ENCODE results near the gene OR56A5. TPM values are rescaled to one million over a fixed set of nuclear protein-coding genes. Genes with fewer than 3 reads are reported as not detected.

Gene OR56A5, protein sequence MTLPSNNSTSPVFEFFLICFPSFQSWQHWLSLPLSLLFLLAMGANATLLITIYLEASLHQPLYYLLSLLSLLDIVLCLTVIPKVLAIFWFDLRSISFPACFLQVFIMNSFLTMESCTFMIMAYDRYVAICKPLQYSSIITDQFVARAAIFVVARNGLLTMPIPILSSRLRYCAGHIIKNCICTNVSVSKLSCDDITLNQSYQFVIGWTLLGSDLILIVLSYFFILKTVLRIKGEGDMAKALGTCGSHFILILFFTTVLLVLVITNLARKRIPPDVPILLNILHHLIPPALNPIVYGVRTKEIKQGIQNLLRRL
- polyA plus RNA-seq (2013, experiment 1 of 2): not detected
- not detected for polyA plus RNA-seq (2013, experiment 2 of 2)

DNA sequence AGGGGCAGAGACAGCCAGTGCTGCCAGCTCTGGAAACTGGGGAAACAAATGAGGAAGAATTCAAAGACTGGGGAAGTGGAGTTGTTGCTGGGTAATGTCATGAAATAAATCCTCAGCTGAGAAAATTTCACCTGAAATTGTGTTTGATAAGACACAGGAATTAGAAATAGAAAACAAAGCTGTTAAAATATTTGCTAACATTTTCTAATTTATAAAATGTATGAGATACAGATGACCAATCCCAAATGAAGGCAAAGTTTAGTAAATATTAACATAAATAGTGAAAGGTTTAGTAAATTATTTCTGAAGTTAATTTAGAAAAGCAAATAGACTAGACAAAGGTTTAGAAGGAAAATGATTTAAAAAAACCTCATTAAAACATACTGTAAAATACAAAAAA lies at the start of gene OR56A5:
Gene OR56A5, minus strand, starts transcription at position 101 of the 400 bp plus-strand sequence. Its CDS starts 0 bp downstream, at position 101.
- Histone ChIP-seq H3K9ac (ENCODE audit: low read depth, low read length) (no peak within 1 kb of the TSS), H3K27ac (ENCODE audit: low read depth, low read length) (no peak within 1 kb of the TSS), H3K4me3 (ENCODE audit: low read length) (no peak within 1 kb of the TSS), H3K4me1 (ENCODE audit: insufficient read depth, low read length) (no peaks in the 10 kb centered on the region), H3K27me3 (ENCODE audit: insufficient read depth, low read length) (no peaks in the 10 kb centered on the region), H3K9me3 (ENCODE audit: insufficient read depth, low read depth, low read length) (peaks cover 10% of the 10 kb centered on the region), H3K36me3 (ENCODE audit: insufficient read depth, low read length) (no peaks in the 10 kb centered on the region)

DNA sequence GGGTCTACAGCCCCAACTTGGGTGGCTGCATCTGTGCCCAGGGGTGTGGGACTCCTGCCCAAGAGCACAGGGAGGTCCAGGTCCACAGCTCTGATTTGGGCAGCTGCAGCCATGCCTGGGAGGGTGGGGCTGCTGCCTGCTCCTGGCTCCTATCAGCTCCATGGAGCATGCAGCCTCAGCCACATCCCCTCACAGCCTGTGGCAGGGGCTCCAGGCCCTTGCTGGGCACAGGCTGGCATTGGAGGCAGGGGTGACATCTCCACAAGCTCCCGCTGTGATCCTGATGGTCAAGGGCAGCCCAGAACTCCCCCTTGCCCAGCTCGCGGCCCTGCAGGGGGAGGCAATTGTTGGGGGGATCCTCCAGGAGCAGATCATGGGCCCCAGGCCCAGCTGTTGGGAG lies 44.7 kb upstream of the OR56A5 start:
- no peak overlapping the region for H3K27ac ChIP-seq (ENCODE audit: low read depth, low read length)
- no peaks in the 10 kb centered on the region for H3K27me3 ChIP-seq (ENCODE audit: insufficient read depth, low read length)
- WGBS: 93% methylated on average over 3 of the region's 3 CpGs

DNA sequence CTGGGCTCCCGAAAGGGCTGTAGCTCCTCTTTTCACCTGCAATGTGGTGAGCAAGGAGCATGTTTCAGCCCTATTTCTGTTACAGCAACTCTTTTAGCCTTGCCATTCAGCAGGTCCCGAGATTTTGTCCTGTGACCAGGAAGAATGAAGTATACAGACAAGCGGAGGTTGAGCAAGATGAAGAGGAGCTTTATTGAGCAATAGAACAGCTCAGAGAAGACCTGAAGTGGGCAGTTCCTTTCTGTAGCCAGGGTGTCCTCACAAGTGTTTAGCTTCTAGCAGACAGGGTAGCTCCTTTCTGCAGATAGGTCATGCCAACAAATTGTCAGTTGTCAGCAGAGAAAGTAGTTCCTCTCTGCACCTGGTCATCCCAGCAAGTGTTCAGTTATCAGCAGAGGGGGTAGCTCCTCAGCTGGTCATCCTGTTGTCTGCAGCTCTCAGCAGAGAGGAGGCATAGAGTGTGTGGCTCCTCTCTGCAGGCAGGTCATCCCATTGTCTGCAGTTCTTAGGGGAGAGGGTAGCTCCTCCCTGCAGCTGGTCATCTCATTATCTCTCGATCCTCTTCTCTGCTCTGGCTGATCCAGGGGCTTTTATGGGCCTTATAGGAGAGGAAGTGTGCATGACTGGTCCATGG lies 43.9 kb upstream of the OR56A5 start:
- H3K36me3 ChIP-seq (ENCODE audit: insufficient read depth, low read length): no peaks in the 10 kb centered on the region
- H3K9ac ChIP-seq (ENCODE audit: low read depth, low read length): no peak overlapping the region
- H3K4me3 ChIP-seq (ENCODE audit: low read length): no peak overlapping the region
- no peaks in the 10 kb centered on the region for H3K27me3 ChIP-seq (ENCODE audit: insufficient read depth, low read length)
- H3K27ac ChIP-seq (ENCODE audit: low read depth, low read length): no peak overlapping the region
- no peaks in the 10 kb centered on the region for H3K9me3 ChIP-seq (ENCODE audit: insufficient read depth, low read depth, low read length)
- WGBS: 93% methylated on average over 4 of the region's 4 CpGs
- H3K4me1 ChIP-seq (ENCODE audit: insufficient read depth, low read length): no peaks in the 10 kb centered on the region

More for the DNA sequence above, 44.7 kb upstream of the OR56A5 start:
- Histone ChIP-seq H3K36me3 (ENCODE audit: insufficient read depth, low read length) (no peaks in the 10 kb centered on the region), H3K9me3 (ENCODE audit: insufficient read depth, low read depth, low read length) (no peaks in the 10 kb centered on the region), H3K4me3 (ENCODE audit: low read length) (no peak overlapping the region), H3K9ac (ENCODE audit: low read depth, low read length) (no peak overlapping the region), H3K4me1 (ENCODE audit: insufficient read depth, low read length) (no peaks in the 10 kb centered on the region)

DNA sequence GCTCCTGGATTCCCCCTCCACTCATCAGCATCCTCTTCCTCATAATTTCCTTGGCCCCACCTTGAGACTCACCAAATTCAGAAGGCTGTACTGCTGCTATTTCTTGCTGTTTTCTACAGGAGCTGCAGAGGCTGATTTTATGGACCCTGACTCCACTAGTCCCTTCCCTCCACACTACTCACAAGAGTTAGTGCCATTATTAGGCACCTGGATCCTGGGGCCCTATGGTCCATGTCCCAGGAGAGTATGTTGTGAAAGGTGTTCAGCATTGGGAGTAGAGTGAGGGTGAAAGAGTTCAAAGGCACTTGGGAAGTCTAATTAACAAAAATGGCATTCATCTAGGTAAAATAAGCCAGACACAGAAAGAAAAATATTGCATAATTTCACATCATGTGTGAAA lies 38.6 kb upstream of the OR56A5 start, which contains the start of gene OR56A4:
Gene OR56A4, minus strand, starts transcription at position 101 of the 400 bp plus-strand sequence. CDS start 3,954 bp downstream, outside the sequence.
- Histone ChIP-seq H3K4me3 (ENCODE audit: low read length) (no peak within 1 kb of the TSS), H3K4me1 (ENCODE audit: insufficient read depth, low read length) (no peaks in the 10 kb centered on the region), H3K9ac (ENCODE audit: low read depth, low read length) (no peak within 1 kb of the TSS), H3K9me3 (ENCODE audit: insufficient read depth, low read depth, low read length) (no peaks in the 10 kb centered on the region), H3K27ac (ENCODE audit: low read depth, low read length) (no peak within 1 kb of the TSS), H3K27me3 (ENCODE audit: insufficient read depth, low read length) (no peaks in the 10 kb centered on the region), H3K36me3 (ENCODE audit: insufficient read depth, low read length) (no peaks in the 10 kb centered on the region)

DNA sequence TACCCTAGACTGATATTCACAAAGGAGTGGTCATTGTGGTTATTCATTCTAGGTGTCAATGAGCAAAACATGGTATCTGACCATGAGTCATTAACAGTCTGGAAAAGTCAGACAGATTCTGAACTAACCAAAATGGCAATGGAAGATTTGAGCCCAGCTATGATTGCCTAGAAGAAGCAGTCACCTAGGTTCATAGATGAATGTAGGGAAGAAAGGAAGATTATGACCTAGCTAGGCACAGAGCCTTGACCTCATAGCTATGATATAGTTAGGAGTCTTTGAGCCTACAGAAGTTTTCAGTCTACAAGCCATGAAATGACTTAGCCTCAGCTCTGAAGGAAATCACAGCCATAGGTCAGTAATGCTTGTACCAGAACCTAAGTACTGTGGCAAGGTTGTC lies 38.1 kb upstream of the OR56A5 start:
- no peaks in the 10 kb centered on the region for H3K9me3 ChIP-seq (ENCODE audit: insufficient read depth, low read depth, low read length)
- no peaks in the 10 kb centered on the region for H3K4me1 ChIP-seq (ENCODE audit: insufficient read depth, low read length)

DNA sequence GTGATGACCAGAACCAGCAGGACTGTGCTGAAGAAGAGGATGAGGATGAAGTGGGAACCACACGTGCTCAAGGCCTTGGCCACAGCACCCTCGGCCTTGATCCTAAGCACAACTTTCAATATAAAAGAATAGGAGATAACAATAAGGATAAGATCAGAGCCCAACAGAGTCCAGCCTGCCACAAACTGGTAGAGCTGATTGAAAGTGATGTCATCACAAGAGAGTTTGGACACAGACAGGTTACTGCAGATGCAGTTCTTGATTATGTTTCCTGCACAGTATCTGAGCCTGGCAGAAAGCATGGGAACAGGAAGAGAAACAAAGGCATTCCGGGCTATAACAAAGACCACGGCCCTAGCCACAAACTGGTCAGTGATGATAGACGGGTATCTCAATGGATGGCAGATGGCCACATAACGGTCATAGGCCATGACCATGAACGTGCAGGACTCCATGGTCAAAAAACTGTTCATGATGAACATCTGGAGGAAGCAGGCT lies 34.0 kb upstream of the OR56A5 start:
- Histone ChIP-seq H3K4me3 (ENCODE audit: low read length) (no peak overlapping the region), H3K4me1 (ENCODE audit: insufficient read depth, low read length) (no peaks in the 10 kb centered on the region), H3K27ac (ENCODE audit: low read depth, low read length) (no peak overlapping the region), H3K9me3 (ENCODE audit: insufficient read depth, low read depth, low read length) (no peaks in the 10 kb centered on the region), H3K9ac (ENCODE audit: low read depth, low read length) (no peak overlapping the region), H3K36me3 (ENCODE audit: insufficient read depth, low read length) (no peaks in the 10 kb centered on the region), H3K27me3 (ENCODE audit: insufficient read depth, low read length) (no peaks in the 10 kb centered on the region)
- WGBS: 96% methylated on average over 7 of the region's 7 CpGs

More for the DNA sequence above, 38.1 kb upstream of the OR56A5 start:
- Histone ChIP-seq H3K4me3 (ENCODE audit: low read length) (no peak overlapping the region), H3K27me3 (ENCODE audit: insufficient read depth, low read length) (no peaks in the 10 kb centered on the region), H3K9ac (ENCODE audit: low read depth, low read length) (no peak overlapping the region), H3K36me3 (ENCODE audit: insufficient read depth, low read length) (no peaks in the 10 kb centered on the region), H3K27ac (ENCODE audit: low read depth, low read length) (no peak overlapping the region)

DNA sequence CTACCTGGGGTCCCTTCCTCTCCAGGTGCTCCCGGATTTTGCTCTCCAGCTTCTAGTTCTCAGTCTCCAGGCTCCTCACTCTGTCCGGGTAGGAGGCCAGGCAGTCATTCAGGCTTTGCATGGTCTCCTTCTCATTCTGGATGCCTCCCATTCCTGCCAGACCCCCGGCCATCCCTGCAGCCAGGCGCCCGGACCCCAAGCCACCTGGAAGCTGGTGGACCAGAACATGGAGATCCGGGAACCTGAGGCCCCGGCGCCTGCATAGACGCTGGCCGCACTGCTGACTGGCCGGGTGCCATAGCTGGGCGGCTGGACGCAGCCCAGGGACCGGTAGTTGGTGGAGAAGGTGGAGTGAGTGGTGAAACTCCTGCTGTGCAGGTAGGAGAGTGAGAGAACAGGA lies 26.5 kb upstream of the OR56A5 start:
- 90% methylated on average over 14 of the region's 14 CpGs for WGBS
- H3K4me3 ChIP-seq (ENCODE audit: low read length): no peak overlapping the region
- H3K9ac ChIP-seq (ENCODE audit: low read depth, low read length): no peak overlapping the region
- no peaks in the 10 kb centered on the region for H3K4me1 ChIP-seq (ENCODE audit: insufficient read depth, low read length)
- H3K9me3 ChIP-seq (ENCODE audit: insufficient read depth, low read depth, low read length): no peaks in the 10 kb centered on the region
- no peaks in the 10 kb centered on the region for H3K36me3 ChIP-seq (ENCODE audit: insufficient read depth, low read length)
- no peaks in the 10 kb centered on the region for H3K27me3 ChIP-seq (ENCODE audit: insufficient read depth, low read length)
- H3K27ac ChIP-seq (ENCODE audit: low read depth, low read length): no peak overlapping the region

DNA sequence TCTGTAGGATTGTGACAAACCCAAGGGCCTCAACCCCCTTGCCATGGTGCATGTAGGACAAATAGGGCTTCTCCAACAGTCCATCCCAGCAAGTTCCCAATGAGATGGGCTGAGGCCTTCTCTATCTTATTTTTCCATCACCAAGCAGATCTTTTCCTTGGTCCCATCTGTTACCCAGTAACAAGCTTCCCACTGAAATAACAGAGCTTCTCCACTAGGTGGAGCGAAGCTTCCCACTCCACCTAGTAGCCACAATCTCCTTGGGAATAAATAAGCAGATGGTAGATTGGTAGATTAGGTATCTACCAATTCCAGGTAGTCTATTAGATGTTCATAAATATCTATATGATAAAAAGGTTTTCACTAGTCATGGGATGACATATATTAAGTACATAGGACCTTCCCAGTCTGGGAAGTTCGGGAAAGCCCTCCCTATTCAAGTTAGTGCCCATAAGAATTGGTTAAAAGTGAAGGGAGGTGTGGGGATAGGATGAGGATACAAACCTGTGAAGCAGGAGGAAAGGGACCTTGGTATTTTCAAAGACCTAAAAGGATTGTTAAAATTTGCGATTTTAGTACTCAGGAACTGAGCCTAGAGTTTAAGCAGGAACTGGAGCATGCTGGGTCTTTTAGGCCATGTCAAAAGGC lies 24.4 kb upstream of the OR56A5 start:
- H3K9ac ChIP-seq (ENCODE audit: low read depth, low read length): no peak overlapping the region
- no peaks in the 10 kb centered on the region for H3K9me3 ChIP-seq (ENCODE audit: insufficient read depth, low read depth, low read length)
- no peak overlapping the region for H3K27ac ChIP-seq (ENCODE audit: low read depth, low read length)
- H3K27me3 ChIP-seq (ENCODE audit: insufficient read depth, low read length): no peaks in the 10 kb centered on the region
- H3K36me3 ChIP-seq (ENCODE audit: insufficient read depth, low read length): no peaks in the 10 kb centered on the region
- no peak overlapping the region for H3K4me3 ChIP-seq (ENCODE audit: low read length)
- 80% methylated on average over 2 of the region's 3 CpGs for WGBS
- H3K4me1 ChIP-seq (ENCODE audit: insufficient read depth, low read length): no peaks in the 10 kb centered on the region

DNA sequence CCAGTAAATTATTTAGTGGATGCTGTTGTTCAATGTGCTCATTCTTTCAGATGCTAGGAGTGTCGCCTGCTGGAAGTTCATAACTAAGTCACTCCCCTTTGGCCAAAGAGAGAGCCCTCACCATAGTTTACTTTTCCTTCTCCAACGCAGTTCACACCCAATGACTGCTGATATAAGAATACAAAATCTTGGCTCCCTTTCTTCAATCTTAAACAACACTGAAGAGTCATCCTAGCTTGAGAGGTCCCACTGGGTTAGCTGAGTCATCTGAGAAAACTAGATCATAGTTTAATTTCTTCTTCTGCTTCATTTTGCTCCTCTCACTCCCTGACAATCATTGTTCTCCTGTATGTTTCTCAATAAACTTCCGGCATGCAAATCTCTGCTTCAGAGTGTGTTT lies 23.9 kb upstream of the OR56A5 start:
- no peaks in the 10 kb centered on the region for H3K4me1 ChIP-seq (ENCODE audit: insufficient read depth, low read length)
- no peaks in the 10 kb centered on the region for H3K36me3 ChIP-seq (ENCODE audit: insufficient read depth, low read length)
- H3K27ac ChIP-seq (ENCODE audit: low read depth, low read length): no peak overlapping the region
- H3K9me3 ChIP-seq (ENCODE audit: insufficient read depth, low read depth, low read length): no peaks in the 10 kb centered on the region
- no peak overlapping the region for H3K4me3 ChIP-seq (ENCODE audit: low read length)
- WGBS: 92% methylated on average over 3 of the region's 3 CpGs
- H3K27me3 ChIP-seq (ENCODE audit: insufficient read depth, low read length): no peaks in the 10 kb centered on the region
- no peak overlapping the region for H3K9ac ChIP-seq (ENCODE audit: low read depth, low read length)

DNA sequence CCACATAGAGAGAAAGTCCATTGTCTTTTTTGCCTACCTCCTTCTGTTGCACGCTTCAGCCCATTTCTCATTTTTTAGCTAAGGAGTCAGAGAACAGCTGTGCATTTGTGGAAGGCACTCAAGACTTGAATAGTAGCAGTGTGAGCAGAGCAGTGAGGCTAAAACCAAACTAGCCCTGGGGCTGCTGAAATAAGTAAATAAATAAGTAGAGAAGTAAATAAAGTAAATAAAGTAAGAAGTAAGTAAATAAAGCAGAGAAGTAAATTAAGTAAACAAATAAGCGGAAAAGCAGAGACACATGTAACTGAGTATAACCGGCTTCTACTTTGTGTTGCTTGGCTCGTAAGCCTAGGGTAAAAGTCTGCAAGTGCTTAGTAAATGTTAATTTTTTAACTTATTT lies 20.9 kb upstream of the OR56A5 start:
- H3K4me3 ChIP-seq (ENCODE audit: low read length): no peak overlapping the region
- H3K4me1 ChIP-seq (ENCODE audit: insufficient read depth, low read length): no peaks in the 10 kb centered on the region
- no peaks in the 10 kb centered on the region for H3K27me3 ChIP-seq (ENCODE audit: insufficient read depth, low read length)
- H3K36me3 ChIP-seq (ENCODE audit: insufficient read depth, low read length): no peaks in the 10 kb centered on the region
- H3K9ac ChIP-seq (ENCODE audit: low read depth, low read length): no peak overlapping the region
- H3K9me3 ChIP-seq (ENCODE audit: insufficient read depth, low read depth, low read length): no peaks in the 10 kb centered on the region
- no peak overlapping the region for H3K27ac ChIP-seq (ENCODE audit: low read depth, low read length)
- WGBS: 98% methylated on average over 4 of the region's 4 CpGs

DNA sequence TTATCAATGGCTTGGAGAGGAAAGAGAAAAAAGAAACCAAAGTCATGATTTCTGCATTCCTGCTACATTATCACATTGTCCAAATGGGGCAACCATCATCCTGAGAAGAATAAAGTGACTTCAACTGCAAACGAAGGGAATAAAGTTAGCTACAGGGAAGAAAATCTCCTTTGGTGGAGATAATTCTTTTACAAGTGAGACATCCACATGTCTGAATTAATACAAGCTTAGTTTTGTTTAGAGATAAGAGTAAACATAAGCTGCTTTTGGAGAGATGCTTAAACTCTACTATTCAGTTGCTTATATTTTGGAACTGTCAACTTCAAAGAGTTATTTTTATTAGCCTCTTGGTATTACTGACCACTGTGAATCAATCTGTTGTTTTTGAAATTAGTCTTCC lies 18.6 kb upstream of the OR56A5 start, which contains the start of gene OR52L1:
Gene OR52L1, minus strand, starts transcription at position 101 of the 400 bp plus-strand sequence. Its CDS starts 55 bp downstream, at position 46.
- H3K36me3 ChIP-seq (ENCODE audit: insufficient read depth, low read length): no peaks in the 10 kb centered on the region
- H3K9me3 ChIP-seq (ENCODE audit: insufficient read depth, low read depth, low read length): no peaks in the 10 kb centered on the region
- H3K27ac ChIP-seq (ENCODE audit: low read depth, low read length): no peak within 1 kb of the TSS
- no peaks in the 10 kb centered on the region for H3K4me1 ChIP-seq (ENCODE audit: insufficient read depth, low read length)
- no peaks in the 10 kb centered on the region for H3K27me3 ChIP-seq (ENCODE audit: insufficient read depth, low read length)
- no peak within 1 kb of the TSS for H3K9ac ChIP-seq (ENCODE audit: low read depth, low read length)
- no peak within 1 kb of the TSS for H3K4me3 ChIP-seq (ENCODE audit: low read length)
- 90% methylated on average over 1 of the region's 1 CpG for WGBS
